OCI-LY7 (cell line): ENCODE measurements around the gene C8G.

Experiments used
- CTCF ChIP-seq: fragments of 200-600 bp; sonication (generic); conservative IDR thresholded peaks from 2 replicates; pipeline ENCODE4 v1.5.1; 2014; ENCODE audit warnings: mild to moderate bottlenecking, antibody characterized with exemption, low read length, moderate library complexity, mixed read lengths
- EZH2phosphoT487 ChIP-seq: fragments of 200-600 bp; sonication (generic); IDR thresholded peaks from 2 replicates; pipeline ENCODE4 v1.6.1; 2018; ENCODE audit warnings: low read depth, borderline replicate concordance, mild to moderate bottlenecking, mixed run types, antibody characterized with exemption, low read length, moderate library complexity, mixed read lengths

- no peak for TF ChIP-seq CTCF
- no peak for TF ChIP-seq EZH2phosphoT487
Measured at GRCh38 chr9:136896027-136896426, 49.0 kb upstream of the C8G start.
